ENCODE data around the gene RERE. TPM values are rescaled to one million over a fixed set of nuclear protein-coding genes. Genes with fewer than 3 reads are reported as not detected.
"Not testable (repeated sequence)": the region's sequence is repeated elsewhere in the genome, so short reads cannot be mapped to it uniquely, and the experiment has no call there.

Gene RERE
- polyA plus RNA-seq, 2 donors = 14.0 to 24.4 TPM

DNA sequence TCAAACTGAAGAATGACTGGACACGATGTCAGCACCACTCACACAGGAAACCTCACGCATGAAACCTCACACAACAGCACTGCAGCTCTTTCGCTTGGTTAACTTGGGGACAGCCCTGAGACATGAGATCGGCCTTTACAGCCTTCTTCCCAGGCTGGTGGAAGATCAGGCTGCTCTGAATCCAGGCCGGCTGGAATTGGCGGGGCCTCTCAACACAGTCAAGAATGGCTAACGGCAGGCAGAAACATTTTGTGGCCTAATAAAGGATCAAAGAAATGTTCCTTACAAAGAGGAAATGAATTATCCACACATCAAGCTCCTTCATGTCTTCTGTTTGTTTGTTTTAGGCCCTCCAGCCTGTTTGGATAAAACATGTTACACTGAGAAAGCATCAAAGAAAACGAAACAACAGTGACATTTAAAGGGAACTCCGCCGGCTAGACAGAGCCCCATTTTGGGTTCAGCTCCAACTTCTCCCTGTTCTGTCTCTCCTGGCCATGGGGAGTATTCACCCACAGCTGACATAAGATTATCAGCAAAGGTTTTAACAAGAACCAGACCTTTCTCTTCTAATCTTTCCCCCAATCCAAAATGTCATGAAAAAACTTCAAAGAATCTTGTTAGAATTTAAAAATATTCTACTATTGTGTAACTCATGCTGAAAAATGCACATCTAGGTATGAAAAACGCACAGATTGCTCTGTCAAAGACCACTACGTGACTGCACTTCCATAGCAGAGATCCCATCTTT is 368.4 kb downstream of the RERE start:
- peaks cover 3% of the 10 kb centered on the region in 2 donors for H3K36me3 ChIP-seq (ENCODE audit: control insufficient read depth in 2 of 2, insufficient read depth in 2 of 2, low read length in 1 of 2)
- 30 to 42% methylated on average over 12 of the region's 12 CpGs for WGBS, 2 donors
- peak overlapping the region in 1 of 2 donors; percentile 35 for H3K4me3 ChIP-seq (ENCODE audit: low read depth in 1 of 2, low read length in 2 of 2)
- peaks cover 0 to 10% of the 10 kb centered on the region in 2 donors for H3K4me1 ChIP-seq (ENCODE audit: control insufficient read depth in 2 of 2, insufficient read depth in 2 of 2, low read length in 1 of 2)
- no peaks in the 10 kb centered on the region for H3K27me3 ChIP-seq (ENCODE audit: control insufficient read depth in 1 of 2, insufficient read depth in 2 of 2, low read length in 2 of 2)
- H3K9me3 ChIP-seq (ENCODE audit: control insufficient read depth in 2 of 2, insufficient read depth in 1 of 2, low read depth in 1 of 2, low read length in 1 of 2) = no peaks in the 10 kb centered on the region
- H3K27ac ChIP-seq (ENCODE audit: low read depth in 2 of 2, low read length in 1 of 2) = peak overlapping the region; percentile 77 to 92

DNA sequence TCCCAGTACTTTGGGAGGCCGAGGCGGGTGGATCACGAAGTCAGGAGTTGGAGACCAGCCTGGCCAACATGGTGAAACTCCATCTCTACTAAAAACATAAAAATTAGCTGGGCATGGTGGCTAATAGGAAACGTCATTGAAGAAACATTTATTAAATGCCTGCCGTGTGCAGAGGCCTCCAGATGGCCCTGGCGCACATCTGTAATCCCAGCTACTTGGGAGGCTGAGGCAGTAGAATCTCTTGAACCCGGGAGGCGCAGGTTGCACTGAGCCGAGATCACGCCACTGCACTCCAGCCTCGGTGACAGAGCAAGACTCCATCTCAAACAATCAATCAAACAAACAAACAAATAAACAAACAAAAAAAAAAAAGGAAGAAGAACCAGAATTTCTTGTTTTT is 368.9 kb downstream of the RERE start:
- H3K9me3 ChIP-seq (ENCODE audit: control insufficient read depth in 2 of 2, insufficient read depth in 1 of 2, low read depth in 1 of 2, low read length in 1 of 2); H3K4me3 ChIP-seq (ENCODE audit: low read depth in 1 of 2, low read length in 2 of 2); H3K36me3 ChIP-seq (ENCODE audit: control insufficient read depth in 2 of 2, insufficient read depth in 2 of 2, low read length in 1 of 2); H3K27me3 ChIP-seq (ENCODE audit: control insufficient read depth in 1 of 2, insufficient read depth in 2 of 2, low read length in 2 of 2): not testable (repeated sequence)
- WGBS, 2 donors = 72 to 76% methylated on average over 11 of the region's 11 CpGs
- Histone ChIP-seq H3K4me1 (ENCODE audit: control insufficient read depth in 2 of 2, insufficient read depth in 2 of 2, low read length in 1 of 2) (peaks cover 0 to 10% of the 10 kb centered on the region in 2 donors), H3K27ac (ENCODE audit: low read depth in 2 of 2, low read length in 1 of 2) (peak overlapping the region in 1 of 2 donors; percentile 92)

DNA sequence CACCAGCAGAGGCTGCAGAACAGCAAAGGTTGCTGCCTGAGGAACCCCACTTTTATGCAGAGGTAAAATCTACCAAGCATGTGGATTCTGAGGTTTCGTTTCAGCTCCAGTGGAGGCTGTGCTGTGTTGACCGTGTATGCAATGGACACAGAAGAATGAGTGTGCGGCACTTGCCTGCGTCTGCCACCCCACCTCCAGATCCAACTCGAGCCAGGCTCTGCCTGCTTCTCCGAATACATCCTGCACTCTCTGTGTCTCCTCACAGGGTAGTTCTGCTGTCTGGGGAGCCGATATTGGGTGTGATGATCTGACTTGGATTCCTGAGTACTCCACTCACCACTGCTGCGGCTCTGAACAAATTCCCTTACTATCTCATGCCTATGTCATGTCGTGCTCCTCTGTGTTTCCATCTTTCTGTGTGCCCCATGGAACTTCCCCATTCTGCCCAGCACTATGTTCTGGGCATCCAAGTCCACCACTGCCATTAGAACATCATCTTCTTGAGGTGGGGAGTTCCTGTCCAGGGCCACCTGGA is 369.8 kb downstream of the RERE start:
- Histone ChIP-seq H3K27ac (ENCODE audit: low read depth in 2 of 2, low read length in 1 of 2) (no peak overlapping the region), H3K9me3 (ENCODE audit: control insufficient read depth in 2 of 2, insufficient read depth in 1 of 2, low read depth in 1 of 2, low read length in 1 of 2) (no peaks in the 10 kb centered on the region), H3K4me1 (ENCODE audit: control insufficient read depth in 2 of 2, insufficient read depth in 2 of 2, low read length in 1 of 2) (peaks cover 0 to 10% of the 10 kb centered on the region in 2 donors), H3K36me3 (ENCODE audit: control insufficient read depth in 2 of 2, insufficient read depth in 2 of 2, low read length in 1 of 2) (peaks cover 3% of the 10 kb centered on the region in 2 donors), H3K4me3 (ENCODE audit: low read depth in 1 of 2, low read length in 2 of 2) (no peak overlapping the region), H3K27me3 (ENCODE audit: control insufficient read depth in 1 of 2, insufficient read depth in 2 of 2, low read length in 2 of 2) (no peaks in the 10 kb centered on the region)
- 92% methylated on average over 9 of the region's 9 CpGs for WGBS, 2 donors

DNA sequence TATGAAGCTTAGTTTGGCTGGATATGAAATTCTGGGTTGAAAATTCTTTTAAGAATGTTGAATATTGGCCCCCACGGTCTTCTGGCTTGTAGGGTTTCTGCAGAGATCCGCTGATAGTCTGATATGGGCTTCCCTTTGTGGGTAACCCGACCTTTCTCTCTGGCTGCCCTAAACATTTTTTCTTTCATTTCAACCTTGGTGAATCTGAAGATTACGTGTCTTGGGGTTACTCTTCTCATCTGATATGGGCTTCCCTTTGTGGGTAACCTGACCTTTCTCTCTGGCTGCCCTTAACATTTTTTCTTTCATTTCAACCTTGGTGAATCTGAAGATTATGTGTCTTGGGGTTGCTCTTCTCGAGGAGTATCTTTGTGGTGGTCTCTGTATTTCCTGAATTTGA is 371.3 kb downstream of the RERE start:
- not testable (repeated sequence) for H3K27ac ChIP-seq (ENCODE audit: low read depth in 2 of 2, low read length in 1 of 2); H3K4me3 ChIP-seq (ENCODE audit: low read depth in 1 of 2, low read length in 2 of 2); H3K36me3 ChIP-seq (ENCODE audit: control insufficient read depth in 2 of 2, insufficient read depth in 2 of 2, low read length in 1 of 2); H3K27me3 ChIP-seq (ENCODE audit: control insufficient read depth in 1 of 2, insufficient read depth in 2 of 2, low read length in 2 of 2); H3K9me3 ChIP-seq (ENCODE audit: control insufficient read depth in 2 of 2, insufficient read depth in 1 of 2, low read depth in 1 of 2, low read length in 1 of 2)
- 86 to 90% methylated on average over 5 of the region's 5 CpGs for WGBS, 2 donors
- peaks cover 0 to 10% of the 10 kb centered on the region in 2 donors for H3K4me1 ChIP-seq (ENCODE audit: control insufficient read depth in 2 of 2, insufficient read depth in 2 of 2, low read length in 1 of 2)

DNA sequence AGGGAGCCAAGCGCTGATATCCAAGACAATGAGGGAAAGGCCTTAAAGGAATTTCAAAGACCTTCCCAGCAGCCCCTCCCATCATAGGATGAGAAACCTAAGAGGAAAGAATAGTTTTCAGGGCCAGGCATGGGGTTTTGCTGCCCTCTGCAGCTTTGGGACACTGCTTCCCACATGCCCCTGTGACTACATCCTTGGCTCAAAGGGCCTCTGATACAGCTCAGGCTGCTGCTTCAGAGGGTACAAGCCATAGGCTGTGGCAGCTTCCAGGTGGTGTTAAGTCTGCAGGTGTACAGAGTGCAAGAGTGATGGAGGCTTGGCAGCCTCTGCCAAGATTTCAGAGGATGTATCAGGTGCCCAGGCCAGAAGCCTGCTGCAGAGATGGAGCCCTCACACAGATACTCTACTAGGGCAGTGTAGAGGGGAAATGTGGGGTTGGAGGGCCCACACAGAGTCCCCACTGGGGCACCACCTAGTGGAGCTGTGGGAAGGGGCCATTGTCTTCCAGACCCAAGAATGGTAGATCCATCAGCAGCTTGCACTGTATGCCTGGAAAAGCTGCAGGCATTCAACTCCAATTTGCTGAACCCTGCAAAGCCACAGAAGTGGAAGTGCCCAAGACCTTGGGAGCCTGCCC is 373.8 kb downstream of the RERE start:
- Histone ChIP-seq H3K36me3 (ENCODE audit: control insufficient read depth in 2 of 2, insufficient read depth in 2 of 2, low read length in 1 of 2) (peaks cover 2 to 3% of the 10 kb centered on the region in 2 donors), H3K9me3 (ENCODE audit: control insufficient read depth in 2 of 2, insufficient read depth in 1 of 2, low read depth in 1 of 2, low read length in 1 of 2) (no peaks in the 10 kb centered on the region), H3K27ac (ENCODE audit: low read depth in 2 of 2, low read length in 1 of 2) (no peak overlapping the region), H3K4me1 (ENCODE audit: control insufficient read depth in 2 of 2, insufficient read depth in 2 of 2, low read length in 1 of 2) (peaks cover 0 to 4% of the 10 kb centered on the region in 2 donors), H3K4me3 (ENCODE audit: low read depth in 1 of 2, low read length in 2 of 2) (no peak overlapping the region), H3K27me3 (ENCODE audit: control insufficient read depth in 1 of 2, insufficient read depth in 2 of 2, low read length in 2 of 2) (no peaks in the 10 kb centered on the region)
- WGBS, 2 donors = 89 to 90% methylated on average over 1 of the region's 1 CpG

DNA sequence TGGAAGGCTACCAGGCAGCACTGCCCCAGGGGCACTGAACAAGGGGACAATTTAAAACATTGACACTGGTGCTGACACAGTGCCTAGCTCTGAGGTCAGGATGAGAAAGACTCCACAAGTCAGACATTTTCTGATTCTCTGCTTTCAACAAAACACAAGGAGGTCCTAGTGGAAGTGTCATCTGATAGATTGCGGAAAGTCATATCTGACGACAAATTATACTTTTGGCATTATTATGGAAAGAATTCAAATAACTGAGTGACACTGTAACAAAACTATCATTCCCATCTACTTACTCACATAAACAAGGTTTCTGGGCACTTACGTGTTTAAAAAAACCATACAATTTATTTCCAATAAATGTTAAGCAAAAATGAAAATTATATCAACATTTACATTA is 376.0 kb downstream of the RERE start:
- WGBS, 2 donors = 80 to 86% methylated on average over 3 of the region's 3 CpGs
- no peak overlapping the region for H3K4me3 ChIP-seq (ENCODE audit: low read depth in 1 of 2, low read length in 2 of 2)
- no peaks in the 10 kb centered on the region for H3K4me1 ChIP-seq (ENCODE audit: control insufficient read depth in 2 of 2, insufficient read depth in 2 of 2, low read length in 1 of 2)
- no peaks in the 10 kb centered on the region for H3K36me3 ChIP-seq (ENCODE audit: control insufficient read depth in 2 of 2, insufficient read depth in 2 of 2, low read length in 1 of 2)
- H3K9me3 ChIP-seq (ENCODE audit: control insufficient read depth in 2 of 2, insufficient read depth in 1 of 2, low read depth in 1 of 2, low read length in 1 of 2) = no peaks in the 10 kb centered on the region
- H3K27me3 ChIP-seq (ENCODE audit: control insufficient read depth in 1 of 2, insufficient read depth in 2 of 2, low read length in 2 of 2) = no peaks in the 10 kb centered on the region
- H3K27ac ChIP-seq (ENCODE audit: low read depth in 2 of 2, low read length in 1 of 2) = peak overlapping the region in 1 of 2 donors; percentile 11

DNA sequence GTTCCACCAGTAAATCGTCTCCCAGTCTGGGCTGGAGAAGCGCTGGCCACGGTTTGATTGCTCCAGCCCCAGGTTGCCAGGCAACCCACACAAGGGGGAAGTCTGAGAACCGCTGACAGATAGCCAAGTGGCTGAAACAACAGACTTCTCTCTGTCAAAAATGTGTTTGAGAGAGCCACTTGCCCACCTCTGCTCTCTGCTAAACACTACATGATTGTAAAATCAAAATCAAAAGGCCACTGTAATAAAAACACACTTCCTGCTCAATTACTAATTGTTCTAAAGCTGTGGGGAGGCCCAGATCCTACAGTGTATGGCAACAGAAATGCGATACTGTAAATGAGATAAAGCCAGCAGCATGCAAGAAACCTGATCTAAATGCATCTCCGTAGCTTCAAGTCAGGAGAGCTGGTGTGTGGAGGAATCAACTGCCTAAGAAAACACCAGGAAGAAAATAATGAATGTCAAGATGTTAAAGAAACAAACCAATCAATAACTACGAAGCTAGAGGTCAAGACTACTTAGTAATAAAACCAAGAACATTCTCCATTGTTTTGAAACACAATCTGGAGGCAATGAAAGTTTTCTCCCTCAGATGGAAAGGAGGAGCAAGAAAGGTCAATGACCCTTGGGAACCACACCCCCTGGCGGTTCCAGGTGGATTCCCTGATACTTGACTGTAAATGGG is 378.3 kb downstream of the RERE start:
- H3K36me3 ChIP-seq (ENCODE audit: control insufficient read depth in 2 of 2, insufficient read depth in 2 of 2, low read length in 1 of 2) = no peaks in the 10 kb centered on the region
- WGBS, 2 donors = 22 to 31% methylated on average over 8 of the region's 8 CpGs
- H3K4me3 ChIP-seq (ENCODE audit: low read depth in 1 of 2, low read length in 2 of 2) = no peak overlapping the region
- H3K27ac ChIP-seq (ENCODE audit: low read depth in 2 of 2, low read length in 1 of 2) = peak overlapping the region; percentile 30
- H3K4me1 ChIP-seq (ENCODE audit: control insufficient read depth in 2 of 2, insufficient read depth in 2 of 2, low read length in 1 of 2) = peaks cover 0 to 2% of the 10 kb centered on the region in 2 donors
- no peaks in the 10 kb centered on the region for H3K27me3 ChIP-seq (ENCODE audit: control insufficient read depth in 1 of 2, insufficient read depth in 2 of 2, low read length in 2 of 2)
- no peaks in the 10 kb centered on the region for H3K9me3 ChIP-seq (ENCODE audit: control insufficient read depth in 2 of 2, insufficient read depth in 1 of 2, low read depth in 1 of 2, low read length in 1 of 2)

DNA sequence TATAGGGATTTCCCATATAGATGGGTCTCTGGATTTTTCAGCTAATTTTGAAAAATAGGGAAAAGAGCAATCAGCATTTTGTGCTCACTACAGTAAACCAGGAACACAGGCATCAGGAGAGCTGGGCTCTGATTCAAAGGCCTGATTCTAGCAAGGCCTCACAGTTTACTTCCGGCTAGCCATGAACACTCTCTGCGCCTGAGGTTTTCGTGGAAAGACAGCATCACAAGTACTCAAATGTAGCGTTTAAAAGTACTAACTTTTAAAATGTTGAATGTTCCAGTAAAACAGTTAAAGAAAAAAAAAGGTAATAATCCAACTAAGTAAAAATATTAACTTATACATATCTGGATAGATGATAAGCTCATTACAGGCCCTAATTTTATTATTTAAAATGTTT is 379.0 kb downstream of the RERE start:
- Histone ChIP-seq H3K9me3 (ENCODE audit: control insufficient read depth in 2 of 2, insufficient read depth in 1 of 2, low read depth in 1 of 2, low read length in 1 of 2) (no peaks in the 10 kb centered on the region), H3K27me3 (ENCODE audit: control insufficient read depth in 1 of 2, insufficient read depth in 2 of 2, low read length in 2 of 2) (no peaks in the 10 kb centered on the region), H3K27ac (ENCODE audit: low read depth in 2 of 2, low read length in 1 of 2) (no peak overlapping the region), H3K4me1 (ENCODE audit: control insufficient read depth in 2 of 2, insufficient read depth in 2 of 2, low read length in 1 of 2) (peaks cover 0 to 2% of the 10 kb centered on the region in 2 donors), H3K36me3 (ENCODE audit: control insufficient read depth in 2 of 2, insufficient read depth in 2 of 2, low read length in 1 of 2) (no peaks in the 10 kb centered on the region), H3K4me3 (ENCODE audit: low read depth in 1 of 2, low read length in 2 of 2) (no peak overlapping the region)
- WGBS, 2 donors = 62 to 75% methylated on average over 4 of the region's 4 CpGs

DNA sequence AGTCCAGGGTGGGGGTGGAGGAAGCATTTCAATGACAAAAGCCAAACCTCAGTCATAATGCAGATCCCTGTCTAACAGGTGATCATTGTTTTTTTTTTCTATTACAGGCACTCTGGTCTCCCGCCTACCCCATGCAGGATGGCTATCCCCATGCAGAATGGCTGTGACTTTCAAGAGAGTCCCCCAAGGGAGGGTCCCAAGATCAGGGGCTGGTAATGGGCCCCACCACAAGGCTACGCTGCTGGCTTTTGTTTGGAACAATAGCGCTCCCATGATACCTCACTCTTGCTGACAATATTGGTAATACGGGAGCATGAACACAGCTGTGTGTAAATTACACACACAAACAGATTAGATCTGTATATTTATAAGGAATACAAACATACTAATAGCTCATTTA is 380.1 kb downstream of the RERE start:
- WGBS, 2 donors = 93 to 95% methylated on average over 4 of the region's 4 CpGs
- no peaks in the 10 kb centered on the region for H3K27me3 ChIP-seq (ENCODE audit: control insufficient read depth in 1 of 2, insufficient read depth in 2 of 2, low read length in 2 of 2)
- H3K4me3 ChIP-seq (ENCODE audit: low read depth in 1 of 2, low read length in 2 of 2) = no peak overlapping the region
- peaks cover 0 to 2% of the 10 kb centered on the region in 2 donors for H3K4me1 ChIP-seq (ENCODE audit: control insufficient read depth in 2 of 2, insufficient read depth in 2 of 2, low read length in 1 of 2)
- H3K9me3 ChIP-seq (ENCODE audit: control insufficient read depth in 2 of 2, insufficient read depth in 1 of 2, low read depth in 1 of 2, low read length in 1 of 2) = no peaks in the 10 kb centered on the region
- no peak overlapping the region for H3K27ac ChIP-seq (ENCODE audit: low read depth in 2 of 2, low read length in 1 of 2)
- no peaks in the 10 kb centered on the region for H3K36me3 ChIP-seq (ENCODE audit: control insufficient read depth in 2 of 2, insufficient read depth in 2 of 2, low read length in 1 of 2)
